Cerebellar cortex (tissue), 1 donor: ENCODE results near the gene CCNK.

ENCODE experiments used
- DNase-seq: peaks from one replicate; pipeline ENCODE4 v3.0.0-alpha.2; 2015; ENCODE audit warnings: low spot score

The CCNK gene

DNA sequence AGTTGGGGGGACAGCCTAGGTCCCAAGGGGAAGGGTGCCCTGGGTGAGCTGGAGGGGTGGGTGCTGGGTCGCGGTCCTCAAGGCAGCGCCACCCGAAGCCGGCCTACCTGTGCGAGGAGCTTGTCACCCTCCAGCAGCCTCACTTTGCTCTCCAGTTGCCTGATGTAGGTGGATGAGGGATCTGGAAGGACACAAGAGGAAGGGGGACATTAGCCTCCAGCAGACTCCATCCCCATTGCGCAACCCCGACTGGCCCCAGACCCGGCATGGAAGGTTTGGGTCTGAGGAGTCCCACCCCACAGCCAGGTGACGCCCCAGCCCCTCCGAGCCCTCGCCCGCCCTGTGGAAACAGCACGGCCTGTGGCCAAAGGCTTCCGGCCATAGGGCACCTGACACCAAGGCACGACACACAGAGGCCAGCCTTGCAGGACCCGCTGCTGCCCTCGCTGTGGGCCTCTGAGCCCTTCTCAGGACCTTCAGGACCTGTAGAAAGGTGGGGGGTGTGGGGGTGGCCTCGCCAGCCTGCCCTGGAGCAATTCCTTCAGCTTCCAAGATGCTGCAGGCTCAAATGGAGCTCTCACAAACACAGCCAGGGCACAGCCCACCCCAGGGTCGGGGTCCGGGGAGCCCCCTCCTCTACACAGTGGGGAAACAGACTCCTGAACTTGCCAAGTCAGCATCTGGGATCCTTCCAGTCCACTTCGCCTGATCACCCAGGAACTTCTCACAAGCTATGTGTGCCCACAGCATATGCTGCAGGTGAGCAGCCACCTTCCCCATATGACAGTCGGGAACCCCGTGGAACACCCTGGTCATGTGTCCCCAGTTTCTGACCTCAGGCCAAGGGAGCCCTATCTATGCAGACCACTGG, 54.9 kb downstream of the CCNK start:
- DNase-seq: no peak

DNA sequence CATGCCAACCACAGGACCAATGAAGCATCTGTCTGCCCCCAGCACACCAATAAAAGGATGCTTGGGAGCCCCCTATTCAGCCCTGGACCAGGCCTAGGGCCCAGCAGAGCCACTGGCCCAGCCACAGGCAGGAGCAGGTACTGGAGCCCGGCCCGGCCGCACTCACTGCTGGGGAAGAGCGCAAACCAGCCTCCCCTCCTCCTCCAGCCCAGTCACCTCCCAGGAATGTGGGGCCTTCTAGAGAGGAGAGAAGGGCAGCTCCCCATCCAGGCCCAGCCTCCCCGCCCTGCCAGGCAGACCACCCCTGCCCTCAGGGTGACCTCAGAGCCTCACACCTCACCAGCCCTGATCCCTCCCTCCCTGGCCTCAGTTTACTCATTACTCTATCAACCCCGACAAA, 56.2 kb downstream of the CCNK start:
- DNase-seq: no peak

DNA sequence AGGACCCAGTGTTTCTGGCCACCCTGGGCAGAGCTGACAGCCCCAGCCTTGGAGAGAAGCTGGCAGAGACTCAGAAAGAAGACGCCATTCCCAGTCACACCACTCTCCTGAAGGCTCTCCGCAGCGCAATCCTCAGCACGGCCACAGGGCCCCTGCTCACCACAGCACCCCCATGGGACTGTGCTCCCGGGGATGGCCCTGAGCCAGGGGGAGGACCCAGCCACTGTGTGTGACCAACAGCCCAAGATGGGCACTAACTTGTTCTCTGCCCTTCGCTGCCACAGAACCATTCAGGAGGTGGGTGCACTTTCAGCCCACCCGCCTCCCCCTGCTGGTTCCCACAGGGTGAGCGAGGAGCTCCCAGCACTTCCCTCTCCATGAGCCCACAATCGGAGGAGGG, 57.1 kb downstream of the CCNK start:
- DNase-seq: no peak

DNA sequence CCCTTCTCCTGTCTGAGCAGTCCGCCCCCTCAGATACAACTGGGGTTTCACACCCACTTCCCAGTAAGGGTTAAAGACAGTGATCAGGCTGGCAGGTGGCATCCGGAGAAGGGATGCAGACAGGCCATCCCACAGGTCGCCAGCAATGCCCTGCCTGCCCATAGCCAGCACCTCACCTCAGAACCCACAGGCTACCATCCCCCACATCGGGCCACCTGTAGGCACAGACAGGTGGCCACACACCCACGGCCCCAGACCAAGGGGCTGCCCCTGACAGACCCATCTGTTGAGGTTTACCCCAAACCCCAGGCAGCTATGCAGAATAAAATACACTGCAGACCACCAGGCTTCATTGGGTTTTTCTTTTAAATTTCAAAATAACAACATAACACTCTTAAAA, 57.5 kb downstream of the CCNK start:
- DNase-seq: no peak

DNA sequence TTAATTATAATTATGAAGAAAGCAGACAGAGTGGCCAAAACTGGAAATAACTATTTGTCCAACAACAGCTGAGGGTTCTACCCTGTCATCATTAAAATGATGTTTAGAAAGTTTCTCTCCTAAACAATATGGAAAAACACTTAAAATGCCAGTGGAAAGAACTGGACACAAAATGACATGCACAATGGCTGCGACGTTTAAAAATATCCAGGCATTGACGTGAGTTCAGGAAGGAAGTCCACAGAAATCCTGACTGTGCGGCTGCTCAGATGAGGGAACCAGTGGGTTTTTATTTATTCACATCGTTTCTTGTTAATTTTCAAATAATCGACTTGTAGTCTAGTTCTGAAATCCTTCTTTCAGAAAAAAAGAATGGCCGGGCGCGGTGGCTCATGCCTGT, 58.3 kb downstream of the CCNK start:
- DNase-seq: no peak

- no peak for DNase-seq
These were observed 59.2 kb downstream of the CCNK start for GRCh38 chr14:99540196-99541032.

- DNase-seq: no peak
These were observed 60.0 kb downstream of the CCNK start for GRCh38 chr14:99541211-99541610.

GRCh38 chr14:99541677-99542470, 60.7 kb downstream of the CCNK start:
- DNase-seq: no peak

DNA sequence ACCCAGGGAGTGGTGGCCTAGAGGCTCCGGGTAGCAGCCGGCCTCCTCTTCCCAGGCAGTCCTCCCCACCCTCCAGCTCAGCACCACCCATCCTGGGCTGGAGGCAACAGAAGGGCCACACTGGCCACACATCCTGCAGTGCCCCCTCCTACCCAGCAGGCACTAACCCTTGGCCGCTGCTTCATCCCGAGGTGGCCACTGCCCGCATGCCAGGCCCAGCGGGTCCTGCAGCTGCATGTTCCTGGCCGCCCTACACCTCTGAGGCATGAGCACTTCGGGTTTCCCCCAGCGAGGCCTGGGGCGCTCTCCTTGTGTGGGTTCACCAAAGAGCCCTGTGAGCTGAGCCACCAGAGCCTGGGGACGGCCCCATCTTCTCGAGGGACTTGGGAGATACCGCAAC, 61.4 kb downstream of the CCNK start:
- no peak for DNase-seq

GRCh38 chr14:99543370-99543769, 62.2 kb downstream of the CCNK start:
- DNase-seq: no peak

DNA sequence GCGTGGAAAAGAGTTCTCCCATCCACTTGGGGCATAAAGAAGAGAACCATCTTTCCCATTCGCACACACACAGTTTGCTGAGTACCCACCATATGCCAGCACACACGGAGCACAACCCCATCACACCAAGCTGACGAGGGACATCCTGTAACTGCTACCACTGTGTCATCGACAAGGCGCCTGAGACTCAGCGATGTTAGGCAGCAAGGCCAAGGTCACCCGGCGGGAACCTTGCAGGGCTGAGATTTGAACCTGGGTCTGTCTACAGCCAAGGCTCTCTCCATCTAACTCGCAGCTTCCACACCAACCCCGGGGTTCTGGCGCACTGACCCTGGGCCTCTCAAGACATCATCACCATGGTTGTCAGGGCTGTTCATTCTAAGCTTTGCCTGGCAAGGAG, 62.8 kb downstream of the CCNK start:
- DNase-seq: no peak

DNA sequence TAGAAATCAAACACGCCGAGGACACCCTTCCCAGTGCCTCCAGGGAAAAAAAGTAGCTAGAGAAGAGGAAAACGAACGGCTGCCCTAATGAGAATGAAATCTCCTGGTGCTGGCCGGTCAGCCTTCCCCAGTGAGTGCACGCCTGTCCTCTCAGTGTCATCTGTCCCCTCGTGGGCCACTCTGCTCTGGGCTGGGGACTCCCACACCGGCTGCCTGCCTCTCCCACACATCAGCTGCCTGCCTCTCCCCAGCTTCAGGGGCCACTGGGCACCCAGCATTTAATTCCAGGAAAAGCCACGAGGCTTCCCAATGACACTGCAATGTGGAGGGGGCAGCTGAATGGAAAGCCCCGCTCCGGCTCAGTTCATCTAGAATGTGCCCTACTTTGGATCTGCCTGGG, 63.8 kb downstream of the CCNK start:
- DNase-seq: no peak

GRCh38 chr14:99545586-99545985, 64.4 kb downstream of the CCNK start:
- no peak for DNase-seq

GRCh38 chr14:99546234-99546879, 65.1 kb downstream of the CCNK start:
- no peak for DNase-seq

GRCh38 chr14:99548255-99548654, 67.0 kb downstream of the CCNK start:
- peak; percentile 65 for DNase-seq

- DNase-seq: peak; percentile 66
These were observed 67.8 kb downstream of the CCNK start for GRCh38 chr14:99548871-99549515.

- DNase-seq: no peak
These were observed 68.5 kb downstream of the CCNK start for GRCh38 chr14:99549684-99550083.

DNA sequence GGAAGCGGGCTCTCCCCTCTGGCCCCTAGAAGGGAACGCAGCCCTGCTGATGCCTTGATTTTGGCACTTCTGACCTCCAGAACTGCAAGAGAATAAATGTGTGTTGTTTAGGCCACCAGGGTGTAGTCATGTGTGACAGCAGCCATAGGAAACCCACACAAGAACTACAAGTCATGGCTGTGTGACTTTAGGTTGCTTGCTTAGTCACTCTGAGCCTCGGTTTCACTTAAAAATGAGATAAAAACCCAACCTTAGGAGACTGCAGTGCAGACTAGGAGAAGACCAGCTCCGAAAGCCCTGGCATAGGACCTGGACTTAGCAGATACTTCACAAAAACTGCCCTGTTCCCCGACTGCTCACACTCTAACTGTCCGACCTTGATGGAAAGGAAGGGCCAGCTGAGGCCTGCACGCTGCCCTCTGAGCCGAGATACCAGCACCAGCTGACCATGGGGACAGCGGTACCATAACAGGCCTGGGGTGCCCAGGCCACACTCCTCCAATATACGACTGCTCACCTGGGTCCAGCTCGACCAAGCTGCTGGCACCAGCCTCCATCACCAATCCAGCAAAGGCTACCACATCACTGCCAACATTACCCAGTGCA, 69.3 kb downstream of the CCNK start:
- DNase-seq: no peak

DNA sequence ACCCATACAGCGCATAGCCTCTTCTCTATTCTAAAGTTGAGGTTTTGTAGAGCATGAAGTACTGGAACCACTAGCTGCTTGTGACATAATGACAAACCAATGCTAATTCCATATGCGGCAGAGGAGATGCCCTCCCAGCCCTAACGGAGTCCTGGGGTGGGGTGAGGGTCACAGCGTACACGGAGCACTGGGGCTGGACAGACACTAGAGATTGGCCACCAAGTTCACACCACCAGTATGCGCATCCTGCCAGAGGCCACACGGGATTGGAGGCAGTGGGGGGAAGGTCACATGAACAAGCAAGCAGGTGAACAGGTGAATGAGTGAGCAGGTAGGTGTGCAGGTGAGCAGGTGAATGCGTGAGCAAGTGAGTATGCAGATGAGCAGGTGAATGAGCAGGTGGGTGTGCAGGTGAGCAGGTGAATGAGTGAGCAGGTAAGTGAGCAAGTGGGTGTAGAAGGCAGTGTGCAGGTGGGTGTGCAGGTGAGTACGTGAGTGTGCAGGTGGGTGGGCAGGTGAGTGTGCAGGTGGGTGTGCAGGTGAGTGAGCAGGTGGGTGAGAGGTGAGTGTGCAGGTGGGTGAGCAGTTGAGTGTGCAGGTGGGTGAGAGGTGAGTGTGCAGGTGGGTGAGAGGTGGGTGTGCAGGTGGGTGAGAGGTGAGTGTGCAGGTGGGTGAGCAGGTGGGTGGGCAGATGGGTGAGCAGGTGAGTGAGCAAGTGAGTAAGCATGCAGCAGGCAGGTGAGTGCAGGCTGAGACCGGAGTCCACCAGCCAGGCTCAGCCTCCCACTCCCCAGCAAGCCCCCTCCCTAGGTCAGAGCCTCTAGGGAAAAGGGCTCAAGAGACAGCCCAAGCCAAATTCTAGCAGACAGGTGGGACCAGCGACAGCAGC, 70.1 kb downstream of the CCNK start:
- no peak for DNase-seq

DNA sequence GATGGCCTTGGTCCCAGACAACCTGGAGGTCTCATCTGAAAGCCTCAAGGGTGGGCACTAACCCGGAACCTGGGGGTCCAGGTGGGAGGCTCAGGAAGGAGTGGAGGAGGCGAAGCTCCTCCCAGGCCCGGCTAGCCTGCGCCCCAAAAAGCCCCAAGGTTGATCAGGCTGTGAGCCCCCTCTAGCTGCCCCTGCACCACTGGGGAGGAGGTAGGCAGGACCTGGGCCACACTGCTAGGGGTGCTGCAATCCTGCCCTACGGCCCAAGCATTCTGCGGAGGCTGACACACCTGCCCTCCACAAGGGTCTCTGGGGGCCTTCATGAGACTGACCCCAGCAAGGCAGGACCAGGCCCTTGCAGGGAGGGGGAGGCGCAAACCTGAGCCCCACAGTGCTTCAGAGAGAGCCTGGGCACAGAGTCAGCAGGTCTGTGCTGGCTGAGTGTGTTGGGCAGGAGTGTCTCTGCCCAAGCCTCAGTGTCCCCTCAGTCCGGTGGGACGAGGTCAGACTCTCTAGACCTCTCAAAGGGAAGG, 70.9 kb downstream of the CCNK start:
- DNase-seq: no peak
